ENCODE data around the gene ARPP19. TPM values are rescaled to one million over a fixed set of nuclear protein-coding genes. Genes with fewer than 3 reads are reported as not detected.

Gene ARPP19
- total RNA-seq (2022; extraction: Qiagen RNA extraction), result 89.9 to 131 TPM (median 116 TPM) in 5 replicates

GRCh38 chr15:52568601-52569585 is at the start of gene ARPP19:
Gene ARPP19, minus strand, starts transcription at chr15:52569030. Its CDS starts 138 bp downstream, at chr15:52568892.

GRCh38 chr15:52528564-52529340 is 40.1 kb downstream of the ARPP19 start, which contains the start of gene MYO5A:
Gene MYO5A, minus strand, starts transcription at chr15:52528880. Its CDS starts 74 bp downstream, at chr15:52528806.

Other genes starting within 250 kb of the ARPP19 start
- gene MYO5A, start 40.1 kb downstream of the ARPP19 start, total RNA-seq (2022; extraction: Qiagen RNA extraction), result 22.4 to 30.6 TPM (median 28.3 TPM) in 5 replicates
- 7.0 to 10.7 TPM (median 9.0 TPM) in 5 replicates for gene ATOSA, start 110.4 kb upstream of the ARPP19 start, total RNA-seq (2022; extraction: Qiagen RNA extraction)
- 0.15 to 0.32 TPM (median 0.20 TPM) in 5 replicates for gene ONECUT1, start 221.3 kb upstream of the ARPP19 start, total RNA-seq (2022; extraction: Qiagen RNA extraction)

Measured in A549 treated with dexamethasone at 1 μM for 4 hours (cell line).